Measurements from ENCODE around the gene RMI2. TPM values are rescaled to one million over a fixed set of nuclear protein-coding genes. Genes with fewer than 3 reads are reported as not detected.

The RMI2 gene
- total RNA-seq: 2.2 and 7.0 TPM in 2 replicates

GRCh38 chr16:11345040-11345862, at the start of gene RMI2:
Gene RMI2 (plus strand): TSS chr16:11345459. CDS start chr16:11345472, 13 bp downstream.

Small RNA genes within 50 kb of the gene (small RNA-seq; reads per million reads assigned to genes)
- gene AC099489.2 (ENCODE audit: low replicate concordance): not detected
- not detected for gene MIR548H2 (ENCODE audit: low replicate concordance)
- gene RF00019 (ENCODE audit: low replicate concordance): not detected

Other genes with a start within 250 kb of the RMI2 start
- 10.5 and 12.2 TPM in 2 replicates for gene SOCS1, start 89.3 kb upstream of the RMI2 start, total RNA-seq
- not detected in 2 replicates for gene TNP2, start 76.1 kb upstream of the RMI2 start, total RNA-seq
- gene PRM3, start 71.8 kb upstream of the RMI2 start, total RNA-seq: not detected in 2 replicates
- gene PRM2, start 69.0 kb upstream of the RMI2 start, total RNA-seq: not detected in 2 replicates
- not detected in 2 replicates for gene PRM1, start 64.1 kb upstream of the RMI2 start, total RNA-seq
- gene LITAF, start 241.5 kb downstream of the RMI2 start, total RNA-seq: 57.3 and 86.7 TPM in 2 replicates

All from placental pericyte (primary cell).